Measurements from ENCODE around the gene PRPF4.

PRPF4 gene

GRCh38 chr9:113317777-113318176 lies 42.3 kb downstream of the PRPF4 start:
- H3K36me3 ChIP-seq (ENCODE audit: insufficient read depth, low read length): no peaks in the 10 kb centered on the region
- H3K4me2 ChIP-seq (ENCODE audit: low read depth, low read length, poor library complexity, severe bottlenecking): no peak overlapping the region
- no peak overlapping the region for H3K9ac ChIP-seq (ENCODE audit: low read depth, low read length, poor library complexity, severe bottlenecking)
- H3K9me3 ChIP-seq (ENCODE audit: insufficient read depth, low read depth, low read length): no peaks in the 10 kb centered on the region
- H4K20me1 ChIP-seq (ENCODE audit: insufficient read depth, low read length, poor library complexity, severe bottlenecking): no peaks in the 10 kb centered on the region
- no peaks in the 10 kb centered on the region for H3K27me3 ChIP-seq (ENCODE audit: insufficient read depth, low read length, poor library complexity, severe bottlenecking)
- no peak overlapping the region for H3K4me3 ChIP-seq (ENCODE audit: low read length, poor library complexity, severe bottlenecking)
- no peaks in the 10 kb centered on the region for H3F3A ChIP-seq (ENCODE audit: low read depth)
- H2AFZ ChIP-seq (ENCODE audit: low read length): no peak overlapping the region
- no peaks in the 10 kb centered on the region for H3K79me2 ChIP-seq (ENCODE audit: insufficient read depth, low read length)
- no peaks in the 10 kb centered on the region for H3K9me2 ChIP-seq (replicated peaks; ENCODE audit: low read depth, low read length)
- TF ChIP-seq, protein P1, sequence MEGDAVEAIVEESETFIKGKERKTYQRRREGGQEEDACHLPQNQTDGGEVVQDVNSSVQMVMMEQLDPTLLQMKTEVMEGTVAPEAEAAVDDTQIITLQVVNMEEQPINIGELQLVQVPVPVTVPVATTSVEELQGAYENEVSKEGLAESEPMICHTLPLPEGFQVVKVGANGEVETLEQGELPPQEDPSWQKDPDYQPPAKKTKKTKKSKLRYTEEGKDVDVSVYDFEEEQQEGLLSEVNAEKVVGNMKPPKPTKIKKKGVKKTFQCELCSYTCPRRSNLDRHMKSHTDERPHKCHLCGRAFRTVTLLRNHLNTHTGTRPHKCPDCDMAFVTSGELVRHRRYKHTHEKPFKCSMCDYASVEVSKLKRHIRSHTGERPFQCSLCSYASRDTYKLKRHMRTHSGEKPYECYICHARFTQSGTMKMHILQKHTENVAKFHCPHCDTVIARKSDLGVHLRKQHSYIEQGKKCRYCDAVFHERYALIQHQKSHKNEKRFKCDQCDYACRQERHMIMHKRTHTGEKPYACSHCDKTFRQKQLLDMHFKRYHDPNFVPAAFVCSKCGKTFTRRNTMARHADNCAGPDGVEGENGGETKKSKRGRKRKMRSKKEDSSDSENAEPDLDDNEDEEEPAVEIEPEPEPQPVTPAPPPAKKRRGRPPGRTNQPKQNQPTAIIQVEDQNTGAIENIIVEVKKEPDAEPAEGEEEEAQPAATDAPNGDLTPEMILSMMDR (conservative IDR thresholded peaks at IDR 0.05; ENCODE audit: low read length): 0 out of 2 replicates have a peak, but pooled peaks have one; percentile 17
- no peak for TF ChIP-seq EZH2phosphoT487 (IDR thresholded peaks at IDR 0.05; ENCODE audit: borderline replicate concordance)
- no peaks in the 10 kb centered on the region for H3K4me1 ChIP-seq (ENCODE audit: insufficient read depth, low read length, poor library complexity, severe bottlenecking)

- Histone ChIP-seq H3K9me2 (replicated peaks; ENCODE audit: low read depth, low read length) (no peaks in the 10 kb centered on the region), H2AFZ (ENCODE audit: low read length) (no peak overlapping the region), H3K27me3 (ENCODE audit: insufficient read depth, low read length, poor library complexity, severe bottlenecking) (no peaks in the 10 kb centered on the region), H4K20me1 (ENCODE audit: insufficient read depth, low read length, poor library complexity, severe bottlenecking) (no peaks in the 10 kb centered on the region), H3F3A (ENCODE audit: low read depth) (no peaks in the 10 kb centered on the region), H3K4me2 (ENCODE audit: low read depth, low read length, poor library complexity, severe bottlenecking) (no peak overlapping the region), H3K9me3 (ENCODE audit: insufficient read depth, low read depth, low read length) (no peaks in the 10 kb centered on the region), H3K79me2 (ENCODE audit: insufficient read depth, low read length) (no peaks in the 10 kb centered on the region), H3K9ac (ENCODE audit: low read depth, low read length, poor library complexity, severe bottlenecking) (no peak overlapping the region), H3K36me3 (ENCODE audit: insufficient read depth, low read length) (no peaks in the 10 kb centered on the region), H3K4me1 (ENCODE audit: insufficient read depth, low read length, poor library complexity, severe bottlenecking) (no peaks in the 10 kb centered on the region), H3K4me3 (ENCODE audit: low read length, poor library complexity, severe bottlenecking) (no peak overlapping the region)
- TF ChIP-seq, protein P1 (conservative IDR thresholded peaks at IDR 0.05; ENCODE audit: low read length): no peak
- no peak for TF ChIP-seq EZH2phosphoT487 (IDR thresholded peaks at IDR 0.05; ENCODE audit: borderline replicate concordance)
These were observed 43.6 kb downstream of the PRPF4 start for GRCh38 chr9:113319054-113319453.

GRCh38 chr9:113320051-113320450 lies 44.6 kb downstream of the PRPF4 start:
- no peaks in the 10 kb centered on the region for H3F3A ChIP-seq (ENCODE audit: low read depth)
- no peak for TF ChIP-seq EZH2phosphoT487 (IDR thresholded peaks at IDR 0.05; ENCODE audit: borderline replicate concordance)
- H3K36me3 ChIP-seq (ENCODE audit: insufficient read depth, low read length): no peaks in the 10 kb centered on the region
- H3K27me3 ChIP-seq (ENCODE audit: insufficient read depth, low read length, poor library complexity, severe bottlenecking): no peaks in the 10 kb centered on the region
- H2AFZ ChIP-seq (ENCODE audit: low read length): no peak overlapping the region
- no peaks in the 10 kb centered on the region for H3K79me2 ChIP-seq (ENCODE audit: insufficient read depth, low read length)
- no peaks in the 10 kb centered on the region for H3K9me3 ChIP-seq (ENCODE audit: insufficient read depth, low read depth, low read length)
- no peak overlapping the region for H3K4me3 ChIP-seq (ENCODE audit: low read length, poor library complexity, severe bottlenecking)
- no peak overlapping the region for H3K9ac ChIP-seq (ENCODE audit: low read depth, low read length, poor library complexity, severe bottlenecking)
- H3K4me2 ChIP-seq (ENCODE audit: low read depth, low read length, poor library complexity, severe bottlenecking): no peak overlapping the region
- no peaks in the 10 kb centered on the region for H3K9me2 ChIP-seq (replicated peaks; ENCODE audit: low read depth, low read length)
- no peaks in the 10 kb centered on the region for H3K4me1 ChIP-seq (ENCODE audit: insufficient read depth, low read length, poor library complexity, severe bottlenecking)
- no peaks in the 10 kb centered on the region for H4K20me1 ChIP-seq (ENCODE audit: insufficient read depth, low read length, poor library complexity, severe bottlenecking)

- Histone ChIP-seq H3K9me2 (replicated peaks; ENCODE audit: low read depth, low read length) (no peaks in the 10 kb centered on the region), H3F3A (ENCODE audit: low read depth) (no peaks in the 10 kb centered on the region), H4K20me1 (ENCODE audit: insufficient read depth, low read length, poor library complexity, severe bottlenecking) (no peaks in the 10 kb centered on the region), H3K9ac (ENCODE audit: low read depth, low read length, poor library complexity, severe bottlenecking) (no peak overlapping the region), H3K4me1 (ENCODE audit: insufficient read depth, low read length, poor library complexity, severe bottlenecking) (no peaks in the 10 kb centered on the region), H3K4me2 (ENCODE audit: low read depth, low read length, poor library complexity, severe bottlenecking) (no peak overlapping the region), H3K27me3 (ENCODE audit: insufficient read depth, low read length, poor library complexity, severe bottlenecking) (no peaks in the 10 kb centered on the region), H3K36me3 (ENCODE audit: insufficient read depth, low read length) (no peaks in the 10 kb centered on the region), H2AFZ (ENCODE audit: low read length) (no peak overlapping the region), H3K79me2 (ENCODE audit: insufficient read depth, low read length) (no peaks in the 10 kb centered on the region), H3K9me3 (ENCODE audit: insufficient read depth, low read depth, low read length) (no peaks in the 10 kb centered on the region), H3K4me3 (ENCODE audit: low read length, poor library complexity, severe bottlenecking) (no peak overlapping the region)
- TF ChIP-seq EZH2phosphoT487 (IDR thresholded peaks at IDR 0.05; ENCODE audit: borderline replicate concordance): no peak
These were observed 47.2 kb downstream of the PRPF4 start for GRCh38 chr9:113322671-113323070.
